Activated gamma-delta T cell treated with anti-CD3 and anti-CD28 coated beads, Interleukin-2, amount 50 U/mL, for 16 hours (primary cell): Measurements from ENCODE around the gene AP3D1.

Source experiments
- DNase-seq: peaks from one replicate; pipeline ENCODE4 v3.0.0-alpha.2; 2020; ENCODE audit warnings: low read depth

AP3D1 gene

DNA sequence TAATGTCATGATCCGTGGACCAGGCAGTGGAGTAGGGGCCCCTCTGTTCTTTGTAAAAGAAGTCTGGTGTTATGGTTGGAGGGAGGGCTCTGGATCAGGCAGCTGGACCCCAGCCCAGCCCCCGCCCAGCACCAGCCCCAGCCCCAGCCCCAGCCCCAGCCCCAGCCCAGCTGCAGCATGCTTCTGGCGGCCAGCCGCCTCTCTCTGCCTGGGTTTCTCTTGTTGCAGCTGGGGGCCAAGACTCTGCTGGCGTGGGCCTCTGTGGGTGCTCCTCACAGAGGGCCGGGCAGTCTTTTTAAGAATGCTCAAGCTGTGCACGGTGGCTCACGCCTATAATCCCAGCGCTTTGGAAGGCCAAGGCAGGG, 30.2 kb upstream of the AP3D1 start:
- no peak for DNase-seq

DNA sequence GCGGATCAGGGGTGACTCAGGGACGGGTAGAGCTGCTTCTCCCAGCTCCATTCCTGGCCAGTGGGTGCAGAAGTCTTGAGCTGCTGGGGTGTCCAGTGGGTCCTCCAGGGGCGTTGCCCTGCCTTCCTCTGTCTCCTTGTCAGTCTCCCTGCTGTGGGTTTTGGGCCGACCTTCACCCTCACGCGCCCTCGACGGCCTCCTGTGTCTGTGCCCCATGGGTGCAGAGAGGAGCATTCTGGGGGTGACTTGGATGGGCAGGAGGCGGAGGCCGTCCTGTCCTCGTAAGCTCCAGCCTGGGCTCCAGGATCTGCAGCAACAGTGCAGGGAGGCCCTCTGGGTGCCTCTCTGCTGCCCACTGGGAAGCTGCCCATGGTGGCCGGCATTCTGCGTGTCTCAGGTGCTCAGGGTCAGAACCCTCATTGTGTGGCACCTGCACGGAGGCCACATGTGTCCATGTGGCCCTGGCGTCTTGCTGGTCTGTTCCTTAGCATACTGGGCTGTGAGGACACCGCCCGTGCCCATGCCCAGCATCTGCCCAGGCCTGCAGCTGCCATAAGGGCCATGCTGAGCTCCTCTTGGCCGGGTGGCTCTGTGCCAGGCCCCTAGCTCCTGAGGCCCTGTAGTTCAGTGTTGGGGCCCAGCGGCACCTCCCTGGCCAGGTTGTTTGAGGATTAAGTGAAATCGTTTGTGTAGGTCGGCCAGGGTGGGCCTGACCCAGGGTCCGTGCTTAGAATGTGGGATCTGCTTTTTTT, 29.7 kb upstream of the AP3D1 start:
- no peak for DNase-seq

DNA sequence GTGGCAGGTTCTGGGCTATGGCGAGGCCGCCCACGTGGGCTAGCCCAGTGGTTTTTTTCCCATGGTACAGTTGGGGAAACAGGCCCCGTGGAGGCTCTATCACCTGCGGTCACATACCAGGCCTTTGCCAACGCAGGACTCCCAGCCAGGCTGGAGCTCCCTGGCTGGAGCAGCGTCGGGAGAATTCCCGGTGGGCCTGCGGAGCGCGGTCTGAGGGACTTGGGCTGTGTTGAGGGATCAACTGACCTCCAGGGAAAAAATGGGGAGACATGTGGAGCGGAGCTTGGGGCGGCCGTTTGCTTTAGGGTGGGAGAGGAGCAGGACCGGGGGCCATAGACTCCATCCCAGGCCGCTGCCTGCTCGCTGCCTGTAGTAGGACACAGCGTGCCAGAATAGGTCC, 28.7 kb upstream of the AP3D1 start:
- DNase-seq: no peak

GRCh38 chr19:2179095-2179494, 27.7 kb upstream of the AP3D1 start:
- no peak for DNase-seq

- no peak for DNase-seq
Measured at GRCh38 chr19:2176337-2176994, 25.1 kb upstream of the AP3D1 start.

DNA sequence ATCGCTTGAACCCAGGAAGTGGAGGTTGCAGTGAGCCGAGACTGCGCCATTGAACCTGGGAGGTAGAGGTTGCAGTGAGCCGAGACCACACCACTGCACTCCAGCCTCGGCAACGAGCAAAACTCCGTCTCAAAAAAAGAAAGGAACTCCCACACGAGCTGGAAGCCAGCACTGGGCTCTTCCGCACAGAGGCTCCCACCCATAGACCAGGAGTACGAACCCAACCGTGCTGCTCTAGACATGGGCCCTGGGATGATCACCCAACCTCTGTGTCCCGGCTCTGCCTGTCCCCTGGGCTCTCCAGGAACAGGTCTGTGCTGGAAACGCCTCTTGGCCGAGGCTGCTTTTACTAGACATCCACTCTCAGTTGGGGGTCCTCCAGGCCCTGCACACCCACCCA, 24.4 kb upstream of the AP3D1 start:
- no peak for DNase-seq

- DNase-seq: no peak
Measured at GRCh38 chr19:2173767-2174577, 22.6 kb upstream of the AP3D1 start.

- DNase-seq: no peak
Measured at GRCh38 chr19:2173388-2173766, 22.0 kb upstream of the AP3D1 start.

DNA sequence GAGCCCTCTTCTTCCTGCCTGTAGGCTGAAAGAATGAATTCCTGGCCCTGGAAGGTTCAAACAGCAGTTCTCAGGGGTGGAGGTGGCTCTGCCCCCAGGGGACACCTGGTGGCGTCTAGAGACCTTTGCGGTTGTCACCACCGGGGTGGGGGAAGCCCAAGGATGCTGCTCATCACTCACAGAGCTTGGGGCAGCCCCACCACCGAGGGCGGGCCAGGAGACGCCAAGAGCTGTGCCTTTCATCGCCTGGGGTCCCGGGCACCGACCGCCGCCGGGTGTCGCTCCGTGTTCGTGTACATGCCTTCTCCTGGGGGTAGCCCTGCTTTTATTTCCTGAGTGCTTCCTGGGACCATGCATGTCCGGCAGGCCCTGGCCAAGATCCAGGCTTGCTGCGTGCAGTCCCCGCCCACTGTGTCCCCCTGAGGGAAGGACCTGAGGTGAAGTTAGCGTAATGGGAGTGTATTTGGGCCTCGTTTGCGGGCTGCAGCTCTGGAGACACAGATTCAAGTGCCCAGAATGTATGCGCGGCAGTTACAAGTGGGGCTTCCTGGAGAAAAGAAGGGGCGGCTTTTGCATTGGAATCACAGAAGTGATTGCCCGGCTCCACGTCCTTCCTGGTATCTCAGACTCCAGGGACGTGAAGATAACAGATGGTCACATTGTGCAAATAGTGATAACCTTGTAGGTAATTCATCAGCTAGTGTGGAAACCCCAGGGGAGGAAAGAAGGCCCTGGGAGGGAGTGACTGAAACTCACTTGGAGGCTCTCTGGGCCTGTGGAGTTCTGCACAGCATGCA, 20.2 kb upstream of the AP3D1 start:
- peak; percentile 85 for DNase-seq

GRCh38 chr19:2170987-2171348, 19.6 kb upstream of the AP3D1 start:
- DNase-seq: no peak

- no peak for DNase-seq
Measured at GRCh38 chr19:2170219-2170618, 18.9 kb upstream of the AP3D1 start.

DNA sequence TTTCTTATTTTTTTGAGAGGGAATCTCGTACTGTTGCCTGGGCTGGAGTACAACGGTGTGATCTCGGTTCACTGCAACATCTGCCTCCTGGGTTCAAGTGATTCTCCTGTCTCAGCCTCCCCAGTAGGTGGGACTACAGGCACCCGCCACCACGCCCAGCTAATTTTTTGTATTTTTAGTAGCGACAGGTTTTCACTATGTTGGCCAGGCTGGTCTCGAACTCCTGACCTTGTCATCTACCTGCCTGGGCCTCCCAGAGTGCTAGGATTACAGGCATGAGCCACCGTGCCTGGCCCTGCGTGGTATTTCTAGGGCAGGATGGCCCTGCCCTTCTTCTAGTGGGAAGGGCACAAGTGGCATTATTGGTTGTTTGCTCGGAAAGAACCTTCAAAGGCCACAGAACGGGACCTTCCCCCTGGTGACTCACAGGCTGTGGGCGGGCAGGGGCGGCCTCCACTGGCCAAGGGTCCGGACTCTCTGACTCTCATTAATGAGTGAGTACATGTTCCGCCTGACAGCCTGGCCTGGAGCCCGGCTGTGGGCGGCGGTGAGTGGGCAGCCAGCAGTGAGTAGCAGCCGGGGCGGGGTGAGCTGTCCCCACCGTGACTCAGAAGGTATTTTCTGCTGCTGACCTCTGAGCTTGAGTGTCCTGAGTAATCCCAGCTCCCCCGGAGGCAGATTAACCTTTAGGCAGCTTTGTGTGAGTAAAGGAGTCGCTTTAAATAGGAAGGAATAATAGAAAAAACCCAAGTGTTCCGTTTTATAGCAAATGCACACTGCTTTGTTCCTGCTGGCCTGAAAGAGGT, 17.5 kb upstream of the AP3D1 start:
- peak; percentile 73 for DNase-seq

- DNase-seq: no peak
Measured at GRCh38 chr19:2167896-2168618, 16.7 kb upstream of the AP3D1 start.

GRCh38 chr19:2166741-2167738, 15.7 kb upstream of the AP3D1 start:
- DNase-seq: no peak

GRCh38 chr19:2164020-2164998, 12.9 kb upstream of the AP3D1 start:
- no peak for DNase-seq

- no peak for DNase-seq
Measured at GRCh38 chr19:2160379-2160778, 9.0 kb upstream of the AP3D1 start.

- DNase-seq: no peak
Measured at GRCh38 chr19:2157452-2157851, 6.1 kb upstream of the AP3D1 start.

DNA sequence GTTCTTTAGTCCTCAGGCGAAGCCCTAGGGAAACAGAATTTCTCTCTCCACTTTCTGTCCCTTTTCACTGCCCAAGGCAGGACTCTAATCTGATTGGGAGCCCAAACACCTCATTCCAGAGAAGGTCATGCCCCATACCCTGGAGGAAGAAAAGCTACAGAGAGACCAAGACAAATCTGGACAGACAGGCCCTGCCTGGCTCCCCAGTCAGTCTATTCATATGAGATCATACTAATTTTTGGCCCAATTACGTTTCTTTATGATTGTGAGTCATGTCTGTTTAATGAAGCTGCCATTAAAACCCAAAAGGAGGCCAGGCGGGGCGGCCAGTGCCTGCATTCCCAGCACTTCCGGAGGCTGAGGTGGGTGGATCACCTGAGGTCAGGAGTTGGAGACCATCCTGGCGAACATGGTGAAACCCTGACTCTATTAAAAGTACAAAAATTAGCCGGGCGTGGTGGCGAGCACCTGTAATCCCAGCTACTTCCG, 3.3 kb upstream of the AP3D1 start:
- no peak for DNase-seq
